ENCODE results near the gene EPG5.
"Not testable (repeated sequence)": the region's sequence is repeated elsewhere in the genome, so short reads cannot be mapped to it uniquely, and the experiment has no call there.

Gene EPG5

DNA sequence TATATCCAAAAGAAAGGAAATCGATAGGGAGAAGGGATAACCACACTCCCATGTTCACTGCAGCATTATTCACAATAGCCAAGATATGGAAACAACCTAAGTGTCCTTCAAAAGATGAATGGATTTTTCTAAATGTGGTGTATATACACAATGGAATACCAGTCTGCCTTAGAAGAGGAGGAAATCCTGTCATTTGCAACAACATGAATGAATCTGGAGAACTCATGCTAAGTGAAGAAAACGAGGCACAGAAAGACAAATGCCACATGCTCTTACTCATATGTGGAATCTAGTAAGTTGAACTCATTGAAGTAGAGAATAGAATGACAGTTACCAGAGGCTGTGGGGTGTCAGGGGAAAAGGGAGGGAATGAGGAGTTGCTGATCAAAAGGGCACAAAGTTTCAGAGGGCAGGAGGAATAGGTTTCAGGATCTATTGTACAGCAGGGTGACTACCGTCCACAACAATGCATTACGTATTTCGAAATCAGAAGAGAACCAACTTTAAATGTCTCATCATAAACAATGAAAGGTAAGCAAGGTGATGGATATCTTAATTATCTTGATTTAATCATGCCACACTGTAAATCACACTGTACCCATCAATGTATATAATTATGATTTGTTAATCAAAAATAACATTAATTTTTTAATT is 95.6 kb downstream of the EPG5 start:
- DNase-seq (ENCODE audit: low spot score) (no peak), FAIRE-seq (no peak)

DNA sequence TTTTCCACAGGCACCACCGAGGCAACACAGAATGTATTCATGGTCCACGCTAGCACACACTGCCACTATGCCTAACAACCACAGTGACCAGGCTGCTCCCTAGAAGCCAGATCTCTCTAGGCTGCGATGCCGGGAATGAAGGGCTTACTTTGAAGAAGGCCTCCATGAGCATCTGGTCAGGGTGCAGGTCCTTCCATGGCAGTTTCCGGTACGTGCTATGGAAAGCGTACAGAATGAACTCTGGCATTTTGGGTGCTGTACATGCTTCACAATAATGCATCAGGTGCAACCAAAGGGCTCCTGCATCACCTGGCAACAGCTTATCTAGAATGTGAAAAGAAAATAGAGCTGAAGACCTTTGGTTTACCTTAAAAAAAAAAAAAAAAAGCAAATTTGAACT is 96.7 kb downstream of the EPG5 start:
- no peak for DNase-seq (ENCODE audit: low spot score)
- FAIRE-seq = no peak

DNA sequence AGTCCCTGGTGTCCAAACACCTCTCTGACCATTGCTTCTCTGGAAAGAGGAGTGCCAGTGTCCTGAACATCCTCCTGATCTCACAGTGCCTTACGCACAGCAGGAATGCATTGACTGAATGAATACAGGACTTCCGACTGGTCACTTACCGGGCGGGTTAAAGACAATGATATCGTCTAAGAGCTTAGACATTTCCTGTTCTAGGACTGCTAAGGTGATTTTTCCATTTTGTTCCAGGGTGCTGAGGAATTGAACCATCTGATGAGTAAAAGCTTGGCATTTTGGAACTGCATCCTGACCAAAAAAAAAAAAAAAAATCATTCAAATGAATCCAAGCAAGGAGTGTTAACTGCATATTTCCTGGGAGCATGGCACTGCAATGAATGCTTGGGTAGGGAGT is 101.7 kb downstream of the EPG5 start:
- DNase-seq (ENCODE audit: low spot score) (no peak), FAIRE-seq (no peak)

DNA sequence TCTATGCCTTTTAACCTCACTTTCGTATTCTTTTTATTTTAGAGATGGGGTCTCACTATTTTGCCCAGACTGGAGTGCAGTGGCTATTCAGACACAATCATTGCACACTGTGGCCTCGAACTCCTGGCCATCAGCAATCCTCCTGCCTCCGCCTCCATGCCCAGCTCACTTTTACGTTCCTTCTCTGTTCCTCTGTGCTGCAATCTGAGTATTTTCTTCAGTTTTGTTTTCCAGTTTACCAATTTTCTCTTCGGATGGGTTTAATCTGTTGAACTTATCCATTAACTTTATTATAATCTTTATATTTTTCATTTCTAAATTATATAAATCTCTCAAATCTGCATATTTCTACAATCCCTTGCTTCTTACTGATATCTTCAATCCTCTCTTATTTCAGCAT is 103.0 kb downstream of the EPG5 start:
- DNase-seq (ENCODE audit: low spot score) (no peak), FAIRE-seq (no peak)

GRCh38 chr18:45863469-45863868 is 103.7 kb downstream of the EPG5 start:
- FAIRE-seq (no peak), DNase-seq (ENCODE audit: low spot score) (no peak)

DNA sequence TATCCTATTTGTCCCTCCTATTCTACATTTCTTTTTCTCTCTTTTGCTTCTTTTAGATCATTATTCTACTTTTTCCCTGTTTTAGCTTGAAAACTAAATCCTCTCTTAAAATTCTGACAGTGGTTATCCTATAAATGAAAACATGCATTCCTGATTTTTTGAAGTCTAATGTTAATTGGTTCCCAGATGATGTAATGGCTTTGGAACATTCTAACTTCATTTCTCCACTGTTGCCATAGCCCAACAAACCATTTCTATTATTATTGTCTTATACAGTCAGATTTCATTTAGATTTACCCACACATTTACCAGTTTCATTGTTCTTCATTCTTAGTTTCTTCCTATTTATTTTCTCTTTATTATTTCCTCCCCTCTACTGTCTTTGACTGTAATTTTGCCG is 105.2 kb downstream of the EPG5 start:
- no peak for DNase-seq (ENCODE audit: low spot score)
- no peak for FAIRE-seq

DNA sequence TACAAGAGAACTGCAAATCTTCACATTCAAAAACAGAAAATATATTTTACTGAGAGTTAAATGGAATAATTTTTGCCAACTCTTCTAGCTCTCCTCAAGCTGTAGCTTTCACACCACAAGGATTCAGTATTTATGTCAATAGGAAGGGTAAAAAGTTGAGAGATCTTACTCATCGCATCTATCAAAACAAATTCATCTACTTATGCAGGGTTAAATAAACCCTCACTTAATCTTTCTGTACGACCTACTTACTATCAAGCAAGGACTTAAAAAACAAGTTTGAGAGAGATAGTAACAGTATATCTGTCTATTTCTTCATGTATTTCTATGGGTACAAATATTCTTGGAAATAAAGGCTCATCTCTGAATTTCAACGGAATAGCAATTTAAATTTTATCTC is 106.2 kb downstream of the EPG5 start:
- no peak for FAIRE-seq
- DNase-seq (ENCODE audit: low spot score) = no peak

- no peak for DNase-seq (ENCODE audit: low spot score)
- no peak for FAIRE-seq
These were observed 106.6 kb downstream of the EPG5 start for GRCh38 chr18:45860492-45860891.

GRCh38 chr18:45859334-45859733 is 107.8 kb downstream of the EPG5 start:
- DNase-seq (ENCODE audit: low spot score) (no peak), FAIRE-seq (no peak)

DNA sequence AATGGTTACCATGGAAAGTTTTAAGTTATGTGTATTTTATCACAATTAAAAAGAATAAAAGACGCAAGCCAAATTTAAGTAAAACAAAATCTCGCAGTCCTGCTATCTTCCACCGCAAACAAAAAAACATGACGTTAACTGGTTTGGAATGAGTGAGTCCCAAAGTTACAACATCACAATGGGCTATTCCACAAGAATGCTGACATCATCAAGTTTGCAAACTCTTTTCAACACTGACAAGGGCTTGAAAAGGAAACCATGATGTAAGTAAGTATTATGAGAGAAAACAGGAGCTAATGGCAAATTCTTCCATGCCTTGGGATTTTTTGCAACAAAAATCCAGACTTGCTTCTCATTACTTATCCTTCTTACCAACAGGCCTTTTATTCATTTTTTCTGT is 110.6 kb downstream of the EPG5 start:
- FAIRE-seq (no peak), DNase-seq (ENCODE audit: low spot score) (no peak)

DNA sequence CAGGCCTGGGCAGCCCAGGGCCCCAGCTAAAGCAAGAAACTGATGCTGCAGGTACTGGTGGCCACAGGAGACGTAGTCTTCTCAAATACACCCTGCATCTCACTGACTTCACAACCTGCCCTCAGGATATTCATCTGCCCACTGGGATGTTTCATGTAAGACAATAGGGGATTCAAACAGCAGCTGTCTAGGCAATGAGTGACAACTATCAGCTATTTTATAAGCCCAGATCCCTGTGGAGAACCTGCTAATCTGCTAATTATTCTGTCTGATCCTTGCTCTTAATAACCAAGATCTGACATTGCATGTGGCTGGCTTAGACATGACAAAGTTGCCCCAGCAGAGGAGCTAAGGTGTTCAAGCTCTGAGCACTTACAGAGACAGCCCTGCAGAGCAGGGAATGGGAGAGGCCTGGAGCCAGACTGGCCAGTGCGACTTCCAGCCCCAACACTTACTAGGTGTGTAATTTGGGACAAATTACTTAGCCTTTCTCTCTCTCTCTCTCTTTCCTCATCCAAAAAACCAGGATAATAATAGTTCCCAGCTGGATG is 113.0 kb downstream of the EPG5 start:
- FAIRE-seq = no peak
- DNase-seq (ENCODE audit: low spot score) = no peak

DNA sequence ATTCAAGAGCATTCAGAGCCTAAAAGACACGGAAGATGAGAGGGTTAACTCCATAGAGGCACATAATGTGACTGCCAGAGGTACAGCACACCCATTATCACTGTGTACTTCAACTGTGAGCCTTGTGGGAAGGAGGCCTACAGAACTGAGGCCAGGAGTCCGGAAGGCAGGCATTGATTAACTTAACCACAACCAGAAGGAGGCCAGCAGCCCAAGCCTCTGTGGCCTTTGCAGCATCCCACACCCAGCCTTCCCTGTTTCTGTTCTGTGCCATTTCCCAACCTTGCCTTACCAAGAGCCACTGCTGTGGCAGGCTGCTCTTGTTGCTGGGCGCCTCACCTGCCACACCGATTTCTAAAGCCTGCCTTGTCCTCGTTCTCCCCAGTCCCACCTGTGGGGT is 114.5 kb downstream of the EPG5 start:
- no peak for DNase-seq (ENCODE audit: low spot score)
- FAIRE-seq = no peak

DNA sequence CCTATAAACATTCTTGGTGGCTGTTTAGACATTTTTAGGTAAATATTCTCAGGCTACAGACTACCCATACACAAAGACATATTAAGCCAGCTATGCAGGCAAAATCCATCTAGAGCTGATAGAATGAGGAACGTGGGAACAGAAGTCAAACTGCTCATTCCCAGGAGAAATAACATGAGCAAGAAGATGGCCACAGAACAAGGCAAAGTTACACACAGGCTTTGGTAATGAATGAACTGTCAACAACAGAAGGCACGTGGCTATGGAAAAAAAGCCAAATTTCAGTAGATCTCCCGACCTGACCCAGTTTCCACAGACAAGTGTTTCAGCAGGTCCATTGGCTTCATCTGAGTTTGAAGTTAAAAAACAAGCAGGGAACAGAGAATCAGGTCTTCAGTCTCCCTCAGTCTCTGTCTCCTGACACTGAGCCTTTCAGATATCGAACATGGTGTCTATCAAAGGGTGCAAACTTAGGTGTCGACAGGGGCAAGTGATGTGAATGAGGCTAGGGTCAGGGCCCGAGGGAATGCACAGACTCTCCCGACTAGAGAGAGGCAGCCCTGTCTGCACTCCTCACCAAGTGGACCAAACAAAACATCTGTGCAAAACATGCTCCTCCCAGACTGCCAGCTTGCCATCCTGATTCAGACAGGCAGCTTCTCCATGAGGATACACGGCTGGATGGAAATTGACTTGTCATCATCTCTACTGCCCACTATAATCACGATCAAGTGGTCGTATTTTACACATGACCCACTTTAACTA is 115.8 kb downstream of the EPG5 start:
- DNase-seq (ENCODE audit: low spot score) (no peak), FAIRE-seq (no peak)

DNA sequence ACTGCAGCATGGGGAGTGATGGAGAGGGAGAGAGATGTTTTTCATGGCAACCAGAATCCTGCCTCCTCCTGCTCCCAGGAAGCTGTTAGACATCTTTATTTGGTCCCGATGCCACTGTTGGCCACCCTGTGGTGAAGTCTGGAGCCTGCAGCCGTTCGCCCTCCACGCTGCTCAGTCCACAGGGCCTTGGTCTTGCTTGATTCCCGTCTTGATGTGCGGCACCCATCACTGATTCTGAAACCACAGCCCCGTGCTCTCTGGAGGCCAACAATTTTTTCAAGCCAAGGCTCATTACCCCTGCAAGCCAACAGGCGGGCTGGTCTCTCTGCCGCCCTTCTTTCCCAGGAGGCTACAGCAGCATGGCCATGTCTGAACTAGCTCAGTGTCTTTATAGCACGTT is 117.1 kb downstream of the EPG5 start:
- FAIRE-seq (no peak), DNase-seq (ENCODE audit: low spot score) (peak; percentile 12)

DNA sequence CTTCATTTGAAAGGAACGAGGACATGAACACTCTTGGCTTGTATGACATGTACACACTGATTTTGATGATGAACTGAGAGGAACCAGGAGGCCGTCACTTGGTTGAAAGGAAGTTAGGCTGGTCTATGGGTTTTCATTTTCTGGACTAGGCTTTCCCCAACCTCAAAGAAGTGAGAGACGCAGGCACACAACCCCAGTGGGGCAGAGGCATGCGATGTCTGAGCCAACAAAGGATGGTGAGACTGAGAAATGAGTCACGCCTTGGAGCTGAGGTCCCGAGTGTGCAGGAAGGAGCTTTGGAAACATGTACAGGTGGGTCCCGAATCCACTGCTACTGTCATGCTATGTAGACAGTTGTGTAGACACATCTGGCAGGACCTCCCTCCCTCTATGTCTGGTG is 117.6 kb downstream of the EPG5 start:
- DNase-seq (ENCODE audit: low spot score) = no peak
- no peak for FAIRE-seq

DNA sequence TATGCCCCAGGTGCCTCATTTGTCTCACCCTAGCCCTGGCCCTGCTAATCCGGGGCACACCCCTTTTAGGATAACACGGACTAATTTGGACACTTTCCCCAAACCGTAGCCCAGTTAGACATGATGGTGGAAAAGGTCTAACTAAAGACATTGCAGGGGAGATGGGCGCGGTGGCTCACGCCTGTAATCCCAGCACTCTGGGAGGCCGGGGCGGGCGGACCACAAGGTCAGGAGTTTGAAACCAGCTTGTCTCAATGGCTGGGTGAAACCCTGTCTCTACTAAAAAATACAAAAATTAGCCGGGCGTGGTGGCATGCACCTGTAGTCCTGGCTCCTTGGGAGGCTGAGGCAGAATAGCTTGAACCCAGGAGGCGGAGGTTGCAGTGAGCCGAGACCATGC is 118.5 kb downstream of the EPG5 start:
- not testable (repeated sequence) for FAIRE-seq

GRCh38 chr18:45847119-45847518 is 120.0 kb downstream of the EPG5 start:
- FAIRE-seq (no peak), DNase-seq (ENCODE audit: low spot score) (no peak)

More for the DNA sequence above, 118.5 kb downstream of the EPG5 start:
- DNase-seq (ENCODE audit: low spot score) = not testable (repeated sequence)

DNA sequence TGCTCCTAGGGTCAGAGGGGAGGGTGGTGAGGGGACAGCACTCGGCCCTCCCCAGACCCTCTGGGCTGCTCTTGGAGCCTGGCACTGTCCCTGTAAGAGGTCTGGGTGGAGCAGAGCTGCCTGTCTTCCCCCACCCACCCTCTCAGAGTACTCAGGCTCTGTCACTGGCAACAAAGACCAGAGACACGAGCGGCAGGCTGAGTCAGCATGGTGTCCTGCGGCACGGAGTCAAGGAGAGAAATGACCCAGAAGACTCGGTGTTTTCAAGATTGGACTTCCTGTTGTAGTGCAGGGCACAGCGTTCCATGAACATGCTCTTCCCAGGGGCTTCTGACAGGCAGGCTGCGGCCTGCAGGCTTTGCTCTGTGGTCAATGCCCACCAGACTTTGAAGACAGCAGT is 121.7 kb downstream of the EPG5 start:
- no peak for FAIRE-seq
- no peak for DNase-seq (ENCODE audit: low spot score)

- FAIRE-seq (no peak), DNase-seq (ENCODE audit: low spot score) (no peak)
These were observed 122.2 kb downstream of the EPG5 start for GRCh38 chr18:45844938-45845337.

DNA sequence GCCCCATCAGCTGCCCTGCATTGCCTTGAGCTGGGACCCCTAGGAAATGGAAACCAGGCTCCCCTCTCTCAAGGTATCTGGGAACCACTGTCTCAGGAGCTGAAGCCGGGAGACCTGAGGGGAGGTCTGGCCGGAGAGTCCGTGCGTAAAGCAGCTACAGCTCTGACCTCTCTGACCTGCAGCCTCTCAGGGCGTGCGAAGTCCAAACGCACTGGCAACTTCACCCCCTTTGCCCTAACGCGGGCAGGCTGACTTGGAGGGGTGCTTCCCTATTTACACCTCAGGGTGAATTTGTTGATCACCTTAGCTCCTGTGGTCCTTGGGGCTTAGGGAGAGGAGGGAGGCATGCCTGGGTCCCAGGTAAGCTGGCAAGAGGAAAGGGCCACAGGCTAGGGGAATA is 124.1 kb downstream of the EPG5 start:
- no peak for FAIRE-seq

DNA sequence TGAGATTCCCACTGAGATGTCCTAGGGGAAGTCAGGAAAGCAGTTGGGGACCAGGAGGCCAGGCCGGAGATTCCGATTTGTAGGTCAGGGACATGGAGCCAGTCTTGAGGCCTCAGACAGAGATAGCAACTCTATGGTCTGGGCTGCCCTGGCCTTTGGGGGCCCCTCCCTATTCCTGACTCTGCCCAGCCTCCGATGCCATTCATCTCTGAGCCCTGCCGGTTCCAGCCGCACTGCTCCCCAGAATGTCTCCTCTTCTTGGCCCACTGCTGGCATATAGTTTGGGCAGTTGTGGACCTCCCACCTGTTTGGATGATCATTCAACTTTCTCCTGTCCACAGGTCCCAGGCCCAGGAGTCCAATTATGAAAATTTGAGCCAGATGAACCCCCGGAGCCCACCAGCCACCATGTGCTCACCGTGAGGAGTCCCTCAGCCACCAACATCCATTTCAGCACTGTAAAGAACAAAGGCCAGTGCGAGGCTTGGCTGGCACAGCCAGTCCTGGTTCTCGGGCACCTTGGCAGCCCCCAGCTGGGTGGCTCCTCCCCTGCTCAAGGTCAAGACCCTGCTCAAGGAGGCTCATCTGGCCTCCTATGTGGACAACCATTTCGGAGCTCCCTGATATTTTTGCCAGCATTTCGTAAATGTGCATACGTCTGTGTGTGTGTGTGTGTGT is 125.2 kb downstream of the EPG5 start:
- no peak for DNase-seq (ENCODE audit: low spot score)
- FAIRE-seq = no peak

More for the DNA sequence above, 124.1 kb downstream of the EPG5 start:
- DNase-seq (ENCODE audit: low spot score) = no peak

DNA sequence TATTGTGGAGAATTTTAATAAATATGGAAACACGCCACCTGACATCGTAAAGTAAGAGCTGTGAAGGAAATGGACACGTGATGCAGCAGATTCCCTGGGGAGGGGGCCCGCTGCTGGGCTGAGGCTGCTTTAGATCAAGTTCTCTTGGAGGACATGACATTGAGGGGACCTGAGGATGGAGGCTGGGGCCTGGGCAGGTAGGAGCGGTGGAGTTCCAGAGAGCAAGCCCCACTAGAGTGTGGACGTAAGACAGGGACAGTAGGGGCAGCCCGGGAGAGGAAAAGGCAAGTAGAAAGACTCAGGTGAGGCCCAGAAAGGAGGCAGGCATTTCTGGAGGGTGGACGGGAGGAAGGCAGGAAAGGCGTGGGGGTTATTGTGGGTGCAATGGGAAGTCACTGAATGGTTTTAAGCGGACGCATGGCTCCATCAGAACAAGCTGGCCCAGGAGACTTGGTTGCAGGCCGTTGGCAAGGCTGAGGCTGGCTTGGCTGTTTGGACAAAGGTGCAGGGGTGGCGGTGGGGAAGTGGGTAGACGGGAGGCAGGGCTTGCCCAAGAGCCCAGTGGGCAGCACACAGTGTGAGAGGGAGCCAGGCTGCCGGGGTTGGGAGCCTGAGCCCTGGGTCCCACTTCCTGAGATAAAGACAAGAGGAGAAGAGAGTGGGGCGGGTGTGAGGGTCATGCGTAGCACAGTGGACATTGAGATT is 125.9 kb downstream of the EPG5 start:
- DNase-seq (ENCODE audit: low spot score) = no peak
- FAIRE-seq = no peak

Measured in RCC 7860 (cell line).